Sigmoid colon (tissue), 3 donors: Measurements from ENCODE around the gene ARNT2.

Source experiments
- POLR2A ChIP-seq, 2 donors: fragments of 450-650 bp; IDR thresholded peaks; one replicate each; pipeline ENCODE4 v1.6.1; 2016; ENCODE audit warnings: antibody characterized with exemption in 2 of 2, mild to moderate bottlenecking in 2 of 2, moderate library complexity in 2 of 2
- TF ChIP-seq, protein P1 (sequence below), 4 experiments: fragments of 450-650 bp in 3 of 4; fragments of 200-600 bp in 1 of 4; IDR thresholded peaks; one replicate each; pipeline ENCODE4 v1.5.1; 2016 to 2019; ENCODE audit warnings: antibody characterized with exemption in 4 of 4, mild to moderate bottlenecking in 3 of 4, moderate library complexity in 2 of 4

DNA sequence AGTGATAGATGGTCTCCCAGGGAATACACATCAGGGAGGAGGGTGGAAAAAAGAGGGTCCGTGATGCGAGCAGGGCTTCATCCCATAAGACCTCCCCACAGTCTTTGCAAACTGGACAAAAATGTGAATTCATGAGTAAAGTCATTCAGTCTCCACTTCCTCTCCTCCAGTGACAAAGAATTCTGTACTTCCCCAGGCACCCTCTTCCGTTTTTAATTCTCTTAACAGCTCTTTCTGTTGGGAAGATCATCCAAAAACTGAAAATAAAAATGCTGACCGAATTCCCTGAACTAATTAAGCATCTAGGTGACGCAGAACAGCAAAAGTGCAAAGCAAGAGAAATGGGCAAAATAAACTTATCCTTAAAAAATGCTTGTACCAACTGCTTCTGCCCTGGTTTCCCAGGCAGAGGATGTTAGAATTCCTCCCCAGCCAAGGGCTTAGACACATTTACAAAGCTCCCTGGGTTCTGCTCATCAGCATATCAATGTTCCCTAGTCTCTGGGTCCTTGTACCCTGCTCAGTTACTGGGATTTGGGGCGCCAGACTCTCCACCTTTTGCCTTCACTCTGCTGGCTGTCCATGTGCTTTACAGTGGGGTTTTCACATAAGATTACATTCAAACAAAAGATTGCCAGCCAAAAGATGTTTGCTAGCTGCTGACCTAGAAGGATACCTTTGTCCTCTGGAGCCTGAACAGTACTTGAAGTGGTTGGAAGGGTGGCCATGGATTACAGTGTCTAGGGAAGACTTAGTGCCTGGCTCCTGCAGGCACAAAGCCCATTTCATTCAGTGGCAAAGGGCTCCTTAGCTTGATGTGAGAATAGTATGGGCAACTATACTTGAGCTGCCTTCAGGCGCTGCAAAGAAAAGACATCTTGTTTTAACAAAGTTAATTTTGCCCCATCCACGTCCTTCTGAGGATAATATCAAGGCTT lies 69.4 kb downstream of the ARNT2 start:
- TF ChIP-seq, protein P1, sequence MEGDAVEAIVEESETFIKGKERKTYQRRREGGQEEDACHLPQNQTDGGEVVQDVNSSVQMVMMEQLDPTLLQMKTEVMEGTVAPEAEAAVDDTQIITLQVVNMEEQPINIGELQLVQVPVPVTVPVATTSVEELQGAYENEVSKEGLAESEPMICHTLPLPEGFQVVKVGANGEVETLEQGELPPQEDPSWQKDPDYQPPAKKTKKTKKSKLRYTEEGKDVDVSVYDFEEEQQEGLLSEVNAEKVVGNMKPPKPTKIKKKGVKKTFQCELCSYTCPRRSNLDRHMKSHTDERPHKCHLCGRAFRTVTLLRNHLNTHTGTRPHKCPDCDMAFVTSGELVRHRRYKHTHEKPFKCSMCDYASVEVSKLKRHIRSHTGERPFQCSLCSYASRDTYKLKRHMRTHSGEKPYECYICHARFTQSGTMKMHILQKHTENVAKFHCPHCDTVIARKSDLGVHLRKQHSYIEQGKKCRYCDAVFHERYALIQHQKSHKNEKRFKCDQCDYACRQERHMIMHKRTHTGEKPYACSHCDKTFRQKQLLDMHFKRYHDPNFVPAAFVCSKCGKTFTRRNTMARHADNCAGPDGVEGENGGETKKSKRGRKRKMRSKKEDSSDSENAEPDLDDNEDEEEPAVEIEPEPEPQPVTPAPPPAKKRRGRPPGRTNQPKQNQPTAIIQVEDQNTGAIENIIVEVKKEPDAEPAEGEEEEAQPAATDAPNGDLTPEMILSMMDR (IDR thresholded peaks at IDR 0.05), result no peak
- no peak for TF ChIP-seq POLR2A (IDR thresholded peaks at IDR 0.05)
